HG02852 (cell line): ENCODE measurements around the gene CDK6.

ENCODE experiments used
- ATAC-seq: cut with Tn5 transposase; IDR thresholded peaks from one replicate; pipeline ENCODE4 v1.9.1; 2021; ENCODE audit warnings: mild to moderate bottlenecking, moderate library complexity; ENCODE audit not compliant: unreplicated experiment

Gene CDK6

GRCh38 chr7:92740700-92741126 is 95.7 kb downstream of the CDK6 start:
- no peak for ATAC-seq

- no peak for ATAC-seq
These were observed 96.2 kb downstream of the CDK6 start for GRCh38 chr7:92740134-92740533.

- no peak for ATAC-seq
These were observed 97.3 kb downstream of the CDK6 start for GRCh38 chr7:92739091-92739490.

GRCh38 chr7:92737706-92738105 is 98.7 kb downstream of the CDK6 start:
- ATAC-seq, result peak; percentile 91

- no peak for ATAC-seq
These were observed 99.5 kb downstream of the CDK6 start for GRCh38 chr7:92736870-92737269.

- ATAC-seq, result no peak
These were observed 100.7 kb downstream of the CDK6 start for GRCh38 chr7:92735707-92736106.

GRCh38 chr7:92732316-92733036 is 103.9 kb downstream of the CDK6 start:
- no peak for ATAC-seq

GRCh38 chr7:92731335-92732063 is 104.9 kb downstream of the CDK6 start:
- ATAC-seq, result peak; percentile 43

- ATAC-seq, result no peak
These were observed 105.6 kb downstream of the CDK6 start for GRCh38 chr7:92730808-92731207.

GRCh38 chr7:92729751-92730150 is 106.6 kb downstream of the CDK6 start:
- no peak for ATAC-seq

- ATAC-seq, result no peak
These were observed 107.2 kb downstream of the CDK6 start for GRCh38 chr7:92729172-92729571.

- ATAC-seq, result no peak
These were observed 108.6 kb downstream of the CDK6 start for GRCh38 chr7:92727755-92728154.

GRCh38 chr7:92725161-92725925 is 111.0 kb downstream of the CDK6 start:
- ATAC-seq, result no peak

- no peak for ATAC-seq
These were observed 112.4 kb downstream of the CDK6 start for GRCh38 chr7:92723943-92724342.

GRCh38 chr7:92723205-92723604 is 113.2 kb downstream of the CDK6 start:
- no peak for ATAC-seq

GRCh38 chr7:92722541-92722940 is 113.8 kb downstream of the CDK6 start:
- ATAC-seq, result no peak

GRCh38 chr7:92720604-92721350 is 115.6 kb downstream of the CDK6 start:
- ATAC-seq, result peak; percentile 74

GRCh38 chr7:92717993-92718716 is 118.2 kb downstream of the CDK6 start:
- peak; percentile 55 for ATAC-seq

GRCh38 chr7:92717623-92717992 is 118.8 kb downstream of the CDK6 start:
- ATAC-seq, result no peak

GRCh38 chr7:92716825-92717580 is 119.4 kb downstream of the CDK6 start:
- ATAC-seq, result no peak
